ENCODE measurements around the gene C9. TPM values are rescaled to one million over a fixed set of nuclear protein-coding genes. Genes with fewer than 3 reads are reported as not detected.

The C9 gene
- total and polyA plus RNA-seq, 7 donors = 0.24 TPM; not detected in 6

DNA sequence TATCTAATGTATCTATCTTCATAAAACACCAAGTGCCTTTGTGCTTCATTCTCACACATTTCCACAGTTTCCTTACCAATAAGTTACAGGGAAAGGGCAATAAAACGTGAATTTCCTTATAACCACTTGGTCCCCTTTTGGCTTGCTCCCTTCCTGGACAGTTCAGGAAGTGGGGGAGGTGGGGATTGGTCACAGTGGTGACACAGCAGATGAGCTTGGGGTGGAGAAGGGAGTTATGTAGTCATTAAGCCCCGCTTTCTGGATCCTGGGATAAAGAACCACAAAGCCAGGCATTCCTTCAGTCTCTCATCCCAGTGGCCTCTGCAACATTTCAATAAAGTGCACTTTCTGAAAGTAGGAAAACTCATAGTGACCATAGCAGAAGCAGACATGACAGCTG is 97.9 kb downstream of the C9 start:
- TF ChIP-seq, protein P1, sequence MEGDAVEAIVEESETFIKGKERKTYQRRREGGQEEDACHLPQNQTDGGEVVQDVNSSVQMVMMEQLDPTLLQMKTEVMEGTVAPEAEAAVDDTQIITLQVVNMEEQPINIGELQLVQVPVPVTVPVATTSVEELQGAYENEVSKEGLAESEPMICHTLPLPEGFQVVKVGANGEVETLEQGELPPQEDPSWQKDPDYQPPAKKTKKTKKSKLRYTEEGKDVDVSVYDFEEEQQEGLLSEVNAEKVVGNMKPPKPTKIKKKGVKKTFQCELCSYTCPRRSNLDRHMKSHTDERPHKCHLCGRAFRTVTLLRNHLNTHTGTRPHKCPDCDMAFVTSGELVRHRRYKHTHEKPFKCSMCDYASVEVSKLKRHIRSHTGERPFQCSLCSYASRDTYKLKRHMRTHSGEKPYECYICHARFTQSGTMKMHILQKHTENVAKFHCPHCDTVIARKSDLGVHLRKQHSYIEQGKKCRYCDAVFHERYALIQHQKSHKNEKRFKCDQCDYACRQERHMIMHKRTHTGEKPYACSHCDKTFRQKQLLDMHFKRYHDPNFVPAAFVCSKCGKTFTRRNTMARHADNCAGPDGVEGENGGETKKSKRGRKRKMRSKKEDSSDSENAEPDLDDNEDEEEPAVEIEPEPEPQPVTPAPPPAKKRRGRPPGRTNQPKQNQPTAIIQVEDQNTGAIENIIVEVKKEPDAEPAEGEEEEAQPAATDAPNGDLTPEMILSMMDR (IDR thresholded peaks at IDR 0.05) = no peak
- Histone ChIP-seq H3K4me3 (no peak overlapping the region), H3K27me3 (ENCODE audit: insufficient read depth in 3 of 3, low read length in 2 of 3) (no peaks in the 10 kb centered on the region), H3K36me3 (ENCODE audit: insufficient read depth in 1 of 2, low read depth in 1 of 2) (no peaks in the 10 kb centered on the region), H3K27ac (no peak overlapping the region), H3K9me3 (no peaks in the 10 kb centered on the region), H3K4me1 (no peaks in the 10 kb centered on the region)
- intact Hi-C loops (cut with DNase I) = no loop called here
- WGBS, 3 donors = 0% methylated on average over 2 of the region's 2 CpGs
- ATAC-seq (no peak), DNase-seq (no peak)

DNA sequence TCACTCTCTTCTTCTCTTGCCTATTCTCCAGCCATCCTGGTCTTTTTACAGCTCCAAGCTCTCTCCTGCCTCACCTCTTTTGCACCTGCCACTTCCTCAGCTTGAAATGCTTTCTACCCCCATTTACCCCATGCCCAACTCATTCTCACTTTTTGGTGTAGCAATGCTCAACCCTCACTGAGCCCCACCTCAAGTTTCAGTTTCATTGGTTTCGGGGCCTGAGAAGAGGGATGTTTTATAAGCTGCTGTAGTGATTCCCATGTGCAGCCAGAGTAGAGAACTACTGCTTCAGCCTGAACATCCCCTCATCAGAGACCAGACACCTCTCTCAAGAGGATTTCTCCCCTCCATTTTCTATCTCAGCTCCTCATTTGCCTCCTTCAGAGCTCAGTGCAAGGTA is 99.8 kb downstream of the C9 start:
- no peak overlapping the region for H3K4me3 ChIP-seq
- intact Hi-C loops (cut with DNase I) = no loop called here
- no peak overlapping the region for H3K27ac ChIP-seq
- H3K36me3 ChIP-seq (ENCODE audit: insufficient read depth in 1 of 2, low read depth in 1 of 2) = no peaks in the 10 kb centered on the region
- no peaks in the 10 kb centered on the region for H3K27me3 ChIP-seq (ENCODE audit: insufficient read depth in 3 of 3, low read length in 2 of 3)
- H3K9me3 ChIP-seq = no peaks in the 10 kb centered on the region
- TF ChIP-seq, protein P1 (IDR thresholded peaks at IDR 0.05) = no peak
- ATAC-seq (no peak), DNase-seq (no peak)
- WGBS, 3 donors = 72 to 93% (median 88%) methylated on average over 1 of the region's 1 CpG
- no peaks in the 10 kb centered on the region for H3K4me1 ChIP-seq

DNA sequence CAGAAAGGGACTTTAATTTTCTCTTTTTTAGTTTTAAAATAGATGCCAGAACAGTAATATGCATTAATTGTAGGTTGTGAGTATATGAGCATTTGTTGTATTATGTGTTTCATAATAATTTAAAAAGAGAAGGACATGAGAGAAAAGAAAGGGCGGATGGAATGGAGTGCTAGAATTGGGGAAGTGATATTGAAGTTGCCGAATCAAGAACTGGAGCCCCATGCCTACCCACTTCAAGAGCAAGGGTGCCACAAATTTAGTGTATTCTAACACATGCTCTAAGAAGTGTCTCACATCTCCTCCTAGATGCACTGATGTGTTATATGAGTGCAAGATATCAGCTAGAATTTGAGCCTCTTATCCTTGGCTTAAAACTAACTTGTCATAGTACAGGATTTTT is 101.3 kb downstream of the C9 start:
- 86 to 97% (median 94%) methylated on average over 2 of the region's 2 CpGs for WGBS, 3 donors
- no peaks in the 10 kb centered on the region for H3K36me3 ChIP-seq (ENCODE audit: insufficient read depth in 1 of 2, low read depth in 1 of 2)
- TF ChIP-seq, protein P1 (IDR thresholded peaks at IDR 0.05) = no peak
- H3K27me3 ChIP-seq (ENCODE audit: insufficient read depth in 3 of 3, low read length in 2 of 3) = no peaks in the 10 kb centered on the region
- no peaks in the 10 kb centered on the region for H3K4me1 ChIP-seq
- no peak overlapping the region for H3K27ac ChIP-seq
- no peaks in the 10 kb centered on the region for H3K9me3 ChIP-seq
- intact Hi-C loops (cut with DNase I) = no loop called here
- DNase-seq (no peak), ATAC-seq (no peak)
- no peak overlapping the region for H3K4me3 ChIP-seq

DNA sequence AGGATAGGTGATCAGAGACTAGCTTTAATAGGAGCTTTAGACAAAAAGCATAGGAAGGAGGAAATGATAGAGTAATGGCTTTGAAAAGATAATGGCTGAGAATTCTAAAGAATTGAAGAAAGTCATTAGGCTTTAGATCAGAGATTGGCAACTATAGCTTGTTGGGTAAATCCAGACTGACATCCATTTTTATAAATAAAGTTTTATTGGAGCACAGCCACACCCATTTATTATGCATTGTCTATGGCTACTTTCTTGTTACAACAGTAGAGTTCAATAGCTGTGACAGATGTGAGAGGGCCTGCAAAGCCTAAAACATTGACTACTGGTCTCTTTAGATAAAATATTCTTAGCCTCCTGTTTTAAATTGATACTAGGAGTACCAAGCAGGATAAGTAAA is 104.2 kb downstream of the C9 start:
- no peaks in the 10 kb centered on the region for H3K9me3 ChIP-seq
- no peak overlapping the region for H3K4me3 ChIP-seq
- no peaks in the 10 kb centered on the region for H3K4me1 ChIP-seq
- H3K36me3 ChIP-seq (ENCODE audit: insufficient read depth in 1 of 2, low read depth in 1 of 2) = no peaks in the 10 kb centered on the region
- H3K27ac ChIP-seq = no peak overlapping the region
- ATAC-seq (no peak), DNase-seq (no peak)
- TF ChIP-seq, protein P1 (IDR thresholded peaks at IDR 0.05) = no peak
- peaks cover 0 to 2% (median 0%) of the 10 kb centered on the region in 3 donors for H3K27me3 ChIP-seq (ENCODE audit: insufficient read depth in 3 of 3, low read length in 2 of 3)
- intact Hi-C loops (cut with DNase I) = no loop called here

DNA sequence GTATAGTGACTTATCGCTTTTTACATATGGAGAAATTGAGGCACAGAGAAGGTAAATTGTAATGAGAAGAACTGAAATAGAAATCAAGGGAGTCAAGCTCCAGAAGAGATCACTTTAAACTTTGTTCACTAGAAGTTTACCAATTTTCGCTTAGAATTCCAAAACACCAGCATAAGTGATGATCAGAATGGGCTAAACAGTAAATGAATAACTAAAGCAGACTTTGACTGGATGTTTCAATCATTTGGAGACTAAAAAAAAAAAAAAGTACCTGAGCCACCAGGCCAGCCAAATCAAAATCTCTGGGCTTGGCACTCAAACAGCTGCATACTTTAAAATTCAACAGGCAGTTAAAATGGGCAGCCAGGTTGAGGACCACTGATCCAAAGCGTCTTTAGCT is 106.7 kb downstream of the C9 start:
- H3K36me3 ChIP-seq (ENCODE audit: insufficient read depth in 1 of 2, low read depth in 1 of 2) = no peaks in the 10 kb centered on the region
- 94 to 97% (median 95%) methylated on average over 3 of the region's 3 CpGs for WGBS, 3 donors
- H3K27me3 ChIP-seq (ENCODE audit: insufficient read depth in 3 of 3, low read length in 2 of 3) = peaks cover 0 to 2% (median 0%) of the 10 kb centered on the region in 3 donors
- no peaks in the 10 kb centered on the region for H3K9me3 ChIP-seq
- ATAC-seq (no peak), DNase-seq (no peak)
- intact Hi-C loops (cut with DNase I) = no loop called here
- peaks cover 5% of the 10 kb centered on the region for H3K4me1 ChIP-seq
- no peak overlapping the region for H3K4me3 ChIP-seq
- no peak overlapping the region for H3K27ac ChIP-seq
- TF ChIP-seq, protein P1 (IDR thresholded peaks at IDR 0.05) = no peak

Data from psoas muscle (tissue), 8 donors.